HG02610 (cell line): ENCODE data around the gene FCHSD2.
"Not testable (repeated sequence)": the region's sequence is repeated elsewhere in the genome, so short reads cannot be mapped to it uniquely, and the experiment has no call there.

Source experiments
- ATAC-seq: cut with Tn5 transposase; IDR thresholded peaks from one replicate; pipeline ENCODE4 v1.9.1; 2021; ENCODE audit warnings: mild to moderate bottlenecking, moderate library complexity; ENCODE audit not compliant: unreplicated experiment

FCHSD2 gene

GRCh38 chr11:72811686-72812085, 330.4 kb downstream of the FCHSD2 start:
- not testable (repeated sequence) for ATAC-seq

- no peak for ATAC-seq
These were observed 333.8 kb downstream of the FCHSD2 start for GRCh38 chr11:72808331-72808798.

GRCh38 chr11:72807792-72808191, 334.3 kb downstream of the FCHSD2 start:
- ATAC-seq: no peak

- no peak for ATAC-seq
These were observed 335.0 kb downstream of the FCHSD2 start for GRCh38 chr11:72807021-72807693.

- ATAC-seq: not testable (repeated sequence)
These were observed 335.7 kb downstream of the FCHSD2 start for GRCh38 chr11:72806378-72806777.

DNA sequence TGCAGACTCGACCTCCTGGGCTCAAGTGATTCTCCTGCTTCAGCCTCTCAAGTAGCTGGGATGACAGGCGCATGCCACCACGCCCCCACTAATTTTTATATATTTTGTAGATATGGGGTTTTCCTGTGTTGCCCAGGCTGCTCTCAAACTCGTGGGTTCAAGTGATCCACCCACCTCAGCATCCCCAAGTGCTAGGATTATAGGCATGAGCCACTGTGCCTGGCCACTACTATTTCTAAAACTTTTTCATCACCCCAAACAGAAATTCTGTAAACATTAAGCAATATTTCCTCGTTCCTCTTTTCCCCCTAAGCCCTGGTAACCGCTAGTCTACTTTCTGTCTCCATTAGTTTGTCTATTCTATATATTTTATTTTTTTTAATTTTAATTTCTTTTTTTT, 336.9 kb downstream of the FCHSD2 start:
- ATAC-seq: no peak

DNA sequence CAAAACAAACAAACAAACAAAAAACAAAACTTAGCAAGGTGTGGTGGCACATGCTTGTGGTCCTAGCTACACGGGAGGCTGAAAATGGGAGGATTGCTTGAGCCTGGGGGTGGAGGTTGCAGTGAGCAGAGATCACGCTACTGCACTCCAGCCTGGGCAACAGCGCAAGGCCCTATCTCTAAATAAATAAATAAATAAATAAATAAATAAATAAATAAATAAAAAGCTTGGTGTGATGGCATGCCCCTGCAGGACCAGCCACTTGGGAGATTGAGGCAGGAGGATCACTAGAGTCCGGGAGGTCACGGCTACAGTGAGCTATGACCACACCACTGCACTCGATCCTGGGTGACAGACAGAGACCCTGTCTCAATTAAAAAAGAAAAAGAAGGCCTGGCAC, 339.3 kb downstream of the FCHSD2 start:
- no peak for ATAC-seq

- ATAC-seq: no peak
These were observed 342.7 kb downstream of the FCHSD2 start for GRCh38 chr11:72799441-72799840.

- ATAC-seq: no peak
These were observed 343.8 kb downstream of the FCHSD2 start for GRCh38 chr11:72798361-72798760.

- ATAC-seq: peak; percentile 91
These were observed 348.4 kb downstream of the FCHSD2 start, which contains the start of gene STARD10 for GRCh38 chr11:72793425-72794367. Gene STARD10 (minus strand): TSS chr11:72794047. CDS start chr11:72781181, 12,866 bp downstream.

DNA sequence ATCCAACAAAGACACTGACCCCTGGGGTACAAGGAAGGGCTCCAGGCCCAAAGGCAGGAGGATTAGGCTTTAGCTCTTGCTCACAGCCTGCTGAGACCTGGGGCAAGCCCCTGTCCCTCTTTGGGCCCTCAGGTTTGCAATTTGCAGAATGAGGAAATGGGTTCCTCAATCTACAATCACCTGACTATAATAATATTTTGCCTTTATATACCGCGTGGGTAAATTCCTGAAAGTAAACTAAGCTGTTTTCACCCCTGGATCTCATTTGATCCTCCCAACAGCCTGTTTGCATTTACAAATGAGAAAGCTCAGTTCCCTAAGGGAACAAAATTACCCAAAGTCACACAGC, 349.1 kb downstream of the FCHSD2 start:
- ATAC-seq: no peak

GRCh38 chr11:72792437-72793021, 349.6 kb downstream of the FCHSD2 start:
- no peak for ATAC-seq

- not testable (repeated sequence) for ATAC-seq
These were observed 350.9 kb downstream of the FCHSD2 start for GRCh38 chr11:72791228-72791627.

- no peak for ATAC-seq
These were observed 352.5 kb downstream of the FCHSD2 start for GRCh38 chr11:72789493-72790131.

- ATAC-seq: no peak
These were observed 353.9 kb downstream of the FCHSD2 start for GRCh38 chr11:72788241-72788640.

- ATAC-seq: no peak
These were observed 354.7 kb downstream of the FCHSD2 start for GRCh38 chr11:72787216-72788104.
